OCI-LY7 (cell line): ENCODE data around the gene TAF6. TPM values are rescaled to one million over a fixed set of nuclear protein-coding genes. Genes with fewer than 3 reads are reported as not detected.

Experiments
- BruUV-seq: library from RNA; stranded (reverse); fragments of 400-500 nt; replicated peaks from 2 replicates; lab custom pipeline; 2021; lab: Mats Ljungman, UMichigan
- CTCF ChIA-PET: fragments of 300-600 bp; sonication (Branson Sonifier 250); formaldehyde crosslinking; loops from one replicate; lab custom pipeline; 2022; ENCODE audit warnings: antibody characterized with exemption; ENCODE audit not compliant: unreplicated experiment; lab: Charles Lee
- POLR2A ChIA-PET: fragments of 300-600 bp; sonication (Branson Sonifier 250); formaldehyde crosslinking; loops from one replicate; lab custom pipeline; 2022; ENCODE audit warnings: antibody characterized with exemption; lab: Charles Lee
- DNase-seq: peaks from one replicate; pipeline ENCODE4 v3.0.0-alpha.2; 2015; ENCODE audit warnings: low spot score
- H2AFZ ChIP-seq: fragments of 200-600 bp; sonication (generic), shearing (Covaris generic); 2 replicates; pipeline ENCODE4 v1.6.1; 2014; ENCODE audit warnings: mild to moderate bottlenecking, antibody characterized with exemption, low read length, moderate library complexity
- H3K27ac ChIP-seq: fragments of 200-600 bp; sonication (generic); 2 replicates; pipeline ENCODE4 v1.5.1; 2014; ENCODE audit warnings: mixed run types, low read depth, mild to moderate bottlenecking, moderate library complexity, low read length, inconsistent platforms; ENCODE audit not compliant: poor library complexity, severe bottlenecking
- H3K36me3 ChIP-seq: fragments of 200-600 bp; sonication (generic); 2 replicates; pipeline ENCODE4 v1.6.1; 2014; ENCODE audit warnings: mild to moderate bottlenecking, antibody characterized with exemption, low read length, moderate library complexity, mixed read lengths; ENCODE audit not compliant: insufficient read depth
- H3K4me1 ChIP-seq: fragments of 200-600 bp; sonication (generic); 2 replicates; pipeline ENCODE4 v1.5.1; 2014; ENCODE audit warnings: mild to moderate bottlenecking, low read length; ENCODE audit not compliant: insufficient read depth, poor library complexity, severe bottlenecking
- H3K4me2 ChIP-seq: fragments of 200-600 bp; sonication (generic); 2 replicates; pipeline ENCODE4 v1.6.1; 2014; ENCODE audit warnings: mild to moderate bottlenecking, low read length
- H3K4me3 ChIP-seq: fragments of 200-600 bp; sonication (generic); 2 replicates; pipeline ENCODE4 v1.5.1; 2014; ENCODE audit warnings: mild to moderate bottlenecking, low read depth, low read length; ENCODE audit not compliant: poor library complexity, severe bottlenecking
- H3K79me2 ChIP-seq: fragments of 200-600 bp; sonication (generic); 2 replicates; pipeline ENCODE4 v1.6.1; 2016; ENCODE audit warnings: low read depth, mild to moderate bottlenecking, low read length, moderate library complexity, mixed read lengths; ENCODE audit not compliant: insufficient read depth
- H3K9me2 ChIP-seq: fragments of 200-600 bp; sonication (generic); 2 replicates; pipeline ENCODE4 v1.6.1; 2016; ENCODE audit warnings: mild to moderate bottlenecking, low read length, mixed read lengths; ENCODE audit not compliant: insufficient read depth
- H3K9me3 ChIP-seq: fragments of 200-600 bp; sonication (generic); 2 replicates; pipeline ENCODE4 v1.6.1; 2014; ENCODE audit warnings: mild to moderate bottlenecking, mixed run types, low read length, mixed read lengths
- H4K20me1 ChIP-seq: fragments of 200-600 bp; sonication (generic); 2 replicates; pipeline ENCODE4 v1.6.1; 2014; ENCODE audit warnings: mild to moderate bottlenecking, antibody characterized with exemption, low read length, moderate library complexity, mixed read lengths; ENCODE audit not compliant: insufficient read depth
- EZH2phosphoT487 ChIP-seq: fragments of 200-600 bp; sonication (generic); IDR thresholded peaks from 2 replicates; pipeline ENCODE4 v1.6.1; 2018; ENCODE audit warnings: low read depth, borderline replicate concordance, mild to moderate bottlenecking, mixed run types, antibody characterized with exemption, low read length, moderate library complexity, mixed read lengths
- intact Hi-C: fragments of 100-400 bp; cut with micrococcal nuclease; formaldehyde crosslinking; loops from one replicate; pipeline ENCODE4 v1.10.0; 2022; ENCODE audit not compliant: unreplicated experiment
- total RNA-seq, 2 experiments: library from RNA; depleted of rRNA in 1 of 2; stranded (reverse); fragments of >200 nt in 1 of 2; shearing (Covaris generic) in 1 of 2; gene quantifications; 2 replicates each; pipeline ENCODE4 v1.2.3, GENCODE V29; 2014 to 2022
- TF ChIP-seq, protein P1 (sequence below): fragments of 200-600 bp; sonication (generic); conservative IDR thresholded peaks from 2 replicates; pipeline ENCODE4 v1.5.1; 2014; ENCODE audit warnings: mild to moderate bottlenecking, antibody characterized with exemption, low read length, moderate library complexity, mixed read lengths

TAF6 gene
- total RNA-seq, 2 experiments from 2014 or later = 28.0 to 71.0 TPM

DNA sequence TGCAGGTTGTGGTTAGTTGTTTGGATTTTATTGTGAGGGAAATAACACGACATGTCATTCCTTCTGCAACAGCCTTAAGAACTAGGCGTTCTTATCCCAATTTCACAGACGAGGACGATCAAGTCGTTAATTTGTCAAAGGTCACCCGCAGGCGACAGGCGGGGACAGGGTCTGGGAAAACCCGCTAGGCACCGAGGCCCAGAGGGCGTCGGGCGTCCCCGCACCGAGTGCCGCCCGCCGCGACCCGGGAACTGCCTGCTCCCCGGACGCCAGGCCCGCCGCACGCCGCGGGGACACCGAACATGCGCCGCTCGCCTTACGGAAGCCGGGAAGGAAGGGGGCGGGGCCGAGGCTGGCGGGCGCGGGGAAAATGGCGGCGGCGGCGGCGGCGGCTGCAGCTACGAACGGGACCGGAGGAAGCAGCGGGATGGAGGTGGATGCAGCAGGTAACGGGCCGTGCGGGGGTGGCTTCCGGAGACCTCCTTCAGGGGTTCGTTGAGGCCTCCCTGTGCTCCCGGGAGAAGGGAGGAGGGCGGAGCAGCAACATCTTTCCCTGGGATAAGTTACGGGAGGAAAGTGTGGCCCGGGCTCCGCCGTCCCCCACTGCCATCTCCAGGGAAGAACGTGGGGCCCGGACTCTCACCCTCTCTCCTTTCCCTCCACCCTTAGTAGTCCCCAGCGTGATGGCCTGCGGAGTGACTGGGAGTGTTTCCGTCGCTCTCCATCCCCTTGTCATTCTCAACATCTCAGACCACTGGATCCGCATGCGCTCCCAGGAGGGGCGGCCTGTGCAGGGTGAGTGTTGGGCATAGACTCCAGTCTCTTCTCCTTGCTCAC, 30.3 kb downstream of the TAF6 start, which contains the start of gene COPS6:
COPS6 (plus strand) TSS at position 349 of the 837 bp plus-strand sequence; CDS start at position 371, 22 bp downstream.
- Histone ChIP-seq H3K4me1 (peaks cover 24% of the 10 kb centered on the region), H3K9me3 (no peaks in the 10 kb centered on the region), H2AFZ (peak within 1 kb of the TSS; percentile 82), H3K27ac (peak within 1 kb of the TSS; percentile 72), H3K4me2 (peak within 1 kb of the TSS; percentile 85), H3K36me3 (peaks cover 37% of the 10 kb centered on the region), H3K79me2 (peaks cover 6% of the 10 kb centered on the region; the same call in 1 of the 2 replicates), H4K20me1 (no peaks in the 10 kb centered on the region), H3K4me3 (peak within 1 kb of the TSS; percentile 90), H3K9me2 (no peaks in the 10 kb centered on the region)
- POLR2A ChIA-PET = interaction anchor here (0.9 to 2.1 kb wide), 5 partner anchors 12 to 39 kb away, joined by 3 to 13 read pairs (median 6); partner anchors contain the start of genes AP4M1 and MCM7
- DNase-seq = peak; percentile 81
- TF ChIP-seq, protein P1, sequence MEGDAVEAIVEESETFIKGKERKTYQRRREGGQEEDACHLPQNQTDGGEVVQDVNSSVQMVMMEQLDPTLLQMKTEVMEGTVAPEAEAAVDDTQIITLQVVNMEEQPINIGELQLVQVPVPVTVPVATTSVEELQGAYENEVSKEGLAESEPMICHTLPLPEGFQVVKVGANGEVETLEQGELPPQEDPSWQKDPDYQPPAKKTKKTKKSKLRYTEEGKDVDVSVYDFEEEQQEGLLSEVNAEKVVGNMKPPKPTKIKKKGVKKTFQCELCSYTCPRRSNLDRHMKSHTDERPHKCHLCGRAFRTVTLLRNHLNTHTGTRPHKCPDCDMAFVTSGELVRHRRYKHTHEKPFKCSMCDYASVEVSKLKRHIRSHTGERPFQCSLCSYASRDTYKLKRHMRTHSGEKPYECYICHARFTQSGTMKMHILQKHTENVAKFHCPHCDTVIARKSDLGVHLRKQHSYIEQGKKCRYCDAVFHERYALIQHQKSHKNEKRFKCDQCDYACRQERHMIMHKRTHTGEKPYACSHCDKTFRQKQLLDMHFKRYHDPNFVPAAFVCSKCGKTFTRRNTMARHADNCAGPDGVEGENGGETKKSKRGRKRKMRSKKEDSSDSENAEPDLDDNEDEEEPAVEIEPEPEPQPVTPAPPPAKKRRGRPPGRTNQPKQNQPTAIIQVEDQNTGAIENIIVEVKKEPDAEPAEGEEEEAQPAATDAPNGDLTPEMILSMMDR = no peak
- TF ChIP-seq EZH2phosphoT487 = no peak
- CTCF ChIA-PET = no interaction called here
- no TSS peak for BruUV-seq
- intact Hi-C loops = loop anchor here (10.0 kb wide), 1 partner anchor 796 kb away; the partner anchor contains the start of gene UFSP1

DNA sequence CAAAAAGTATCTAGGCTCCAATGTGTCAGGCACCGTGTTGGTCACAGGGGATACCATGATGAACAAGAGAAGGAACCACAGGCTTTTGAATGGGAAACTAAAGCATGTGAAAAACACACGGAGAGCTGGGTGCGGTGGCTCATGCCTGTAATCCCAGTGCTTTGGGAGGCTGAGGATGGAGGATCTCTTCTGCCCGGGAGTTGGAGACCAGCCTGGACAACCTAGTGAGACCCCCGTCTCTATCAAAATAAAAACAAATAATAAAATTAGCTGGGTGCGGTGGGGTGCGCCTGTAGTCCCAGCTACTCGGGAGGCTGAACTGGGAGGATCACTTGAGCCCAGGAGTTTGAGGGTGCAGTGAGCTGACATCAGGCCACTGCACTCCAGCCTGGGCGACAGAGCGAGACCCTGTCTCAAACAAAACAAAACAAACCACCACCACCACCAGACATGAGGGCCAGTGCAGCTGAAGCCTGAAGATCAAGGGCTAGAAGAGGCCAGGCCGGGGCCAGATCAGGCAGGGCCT, 31.0 kb downstream of the TAF6 start:
- peak overlapping the region; percentile 85 for H3K4me2 ChIP-seq
- ChIA-PET POLR2A (interaction anchor here (0.6 to 1.2 kb wide), 4 partner anchors 13 to 40 kb away, joined by 3 to 9 read pairs (median 4); partner anchors contain the start of genes AP4M1 and MCM7), CTCF (interaction anchor here (0.6 kb wide), 1 partner anchor 32 kb away, joined by 3 read pairs; no protein-coding TSS in a partner anchor)
- no peaks in the 10 kb centered on the region for H3K9me2 ChIP-seq
- H3K27ac ChIP-seq = peak overlapping the region; percentile 72
- H3K4me1 ChIP-seq = peaks cover 30% of the 10 kb centered on the region
- intact Hi-C loops = loop anchor here (10.0 kb wide), 1 partner anchor 797 kb away; the partner anchor contains the start of gene UFSP1
- no TSS peak for BruUV-seq
- TF ChIP-seq, protein P1 = no peak
- TF ChIP-seq EZH2phosphoT487 = no peak
- DNase-seq = no peak
- H3K36me3 ChIP-seq = peaks cover 30% of the 10 kb centered on the region
- peak overlapping the region; percentile 82 for H2AFZ ChIP-seq
- peaks cover 6% of the 10 kb centered on the region; the same call in 1 of the 2 replicates for H3K79me2 ChIP-seq
- H3K4me3 ChIP-seq = peak overlapping the region; percentile 90
- H3K9me3 ChIP-seq = no peaks in the 10 kb centered on the region
- H4K20me1 ChIP-seq = no peaks in the 10 kb centered on the region
